Mucosa of gallbladder (tissue), 1 donor: Measurements from ENCODE around the gene CSE1L. TPM values are rescaled to one million over a fixed set of nuclear protein-coding genes. Genes with fewer than 3 reads are reported as not detected.
A peak's percentile ranks its signal among the peaks of the same experiment; 100 is the strongest.
"Not testable (repeated sequence)": the region's sequence is repeated elsewhere in the genome, so short reads cannot be mapped to it uniquely, and the experiment has no call there.

Experiments
- DNase-seq: peaks from one replicate; pipeline ENCODE4 v3.0.0-alpha.2; 2020; ENCODE audit warnings: low spot score
- total RNA-seq: library from RNA; stranded (reverse); gene quantifications from one replicate; pipeline ENCODE4 v1.2.1, GENCODE V29; 2021
- donor health status: DM: no; HTN: no; CAD: no.

The CSE1L gene
- total RNA-seq, 1 donor from 2014 or later: 42.5 TPM

DNA sequence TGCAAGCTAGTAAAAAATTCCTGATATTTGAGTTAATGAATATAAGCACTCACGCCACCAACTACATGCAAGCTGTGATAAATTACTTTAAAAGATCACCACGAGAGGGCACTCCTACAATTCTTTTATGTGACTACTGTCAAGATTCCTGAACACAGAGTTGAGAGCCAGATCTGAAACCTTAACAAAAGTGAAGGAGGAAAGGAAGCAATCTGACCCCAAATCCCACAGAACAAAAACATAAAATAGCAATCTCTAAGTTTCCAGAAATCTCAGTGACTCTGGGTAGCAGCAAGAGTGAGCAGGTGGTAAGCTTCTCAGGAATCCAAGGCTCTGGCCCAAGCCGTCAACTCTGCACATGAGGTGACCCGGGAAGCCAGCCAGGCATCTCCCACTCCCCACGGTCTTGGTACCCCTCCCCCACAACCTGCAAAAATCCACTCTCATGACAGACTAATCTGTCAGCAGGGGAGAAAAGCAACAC, 86.9 kb downstream of the CSE1L start:
- DNase-seq: peak; percentile 22

DNA sequence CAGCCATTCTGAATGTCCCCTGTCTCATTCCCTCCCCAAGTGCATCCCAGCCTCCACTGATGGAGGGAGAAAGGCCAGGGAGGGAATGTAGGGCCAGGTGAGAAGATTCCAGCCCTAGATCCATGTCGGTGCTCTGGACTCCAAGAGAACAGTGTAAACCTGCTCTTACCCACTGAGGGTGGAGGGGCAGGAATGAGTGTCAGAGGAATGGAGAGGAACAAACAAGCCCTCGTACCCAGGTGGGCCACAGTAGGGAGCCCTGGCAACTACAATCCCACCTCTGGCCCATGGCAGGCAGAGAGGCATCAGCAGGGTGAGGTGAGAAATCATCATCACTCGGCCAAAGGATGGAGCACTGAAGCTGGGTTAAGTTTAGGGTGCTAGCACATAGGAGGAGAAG, 87.5 kb downstream of the CSE1L start:
- no peak for DNase-seq

DNA sequence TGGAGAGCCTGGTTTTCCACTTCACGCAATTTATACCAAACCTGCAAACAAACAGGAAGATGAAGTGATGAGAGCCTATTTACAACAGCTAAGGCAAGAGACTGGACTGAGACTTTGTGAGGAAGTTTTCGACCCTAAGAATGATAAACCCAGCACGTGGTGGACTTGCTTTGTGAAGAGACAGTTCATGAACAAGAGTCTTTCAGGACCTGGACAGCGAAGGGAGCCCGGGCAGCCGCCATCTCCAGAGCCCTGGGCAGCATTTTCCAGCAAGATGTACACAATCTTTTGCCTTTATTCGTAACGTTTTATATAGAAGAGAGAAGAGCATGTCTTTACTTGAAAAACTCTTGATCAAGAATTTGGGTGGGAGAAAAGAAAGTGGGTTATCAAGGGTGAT, 88.7 kb downstream of the CSE1L start:
- DNase-seq: not testable (repeated sequence)

- no peak for DNase-seq
These were observed 90.9 kb downstream of the CSE1L start for GRCh38 chr20:49136817-49137571.

DNA sequence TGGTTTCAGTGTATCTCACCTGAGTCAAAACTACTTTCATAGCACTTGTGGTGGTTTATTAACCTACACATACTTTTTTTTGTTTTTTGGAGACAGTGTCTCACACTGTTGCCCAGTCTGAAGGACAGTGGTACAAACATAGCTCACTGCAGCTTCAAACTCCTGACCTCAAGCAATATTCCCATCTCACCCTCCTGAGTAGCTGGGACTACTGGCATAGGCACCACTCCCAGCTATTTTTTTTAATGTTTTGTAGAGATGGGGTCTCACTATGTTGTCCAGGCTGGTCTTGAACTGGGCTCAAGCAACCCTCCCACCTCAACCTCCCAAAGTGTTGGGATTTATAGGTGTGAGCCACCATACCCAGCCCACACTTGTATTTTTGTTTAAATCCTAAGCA, 92.3 kb downstream of the CSE1L start:
- DNase-seq: no peak

DNA sequence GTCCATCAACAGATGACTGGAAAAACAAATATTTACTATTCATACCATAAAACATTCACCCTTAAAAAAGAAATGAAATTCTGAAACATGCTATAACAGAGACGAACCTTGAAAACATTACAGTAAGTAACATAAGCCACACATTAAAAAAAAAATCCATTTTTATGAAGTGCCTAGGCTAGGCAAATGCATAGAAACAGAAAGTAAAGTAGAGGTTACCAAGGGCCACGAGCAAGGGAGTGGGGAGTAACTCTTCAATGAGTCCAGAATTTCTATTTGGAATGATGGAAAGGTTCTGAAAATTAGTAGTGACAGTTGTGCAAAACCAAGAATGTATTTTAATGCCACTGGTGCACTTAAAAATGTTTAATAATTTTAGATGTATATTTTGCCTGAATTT, 94.3 kb downstream of the CSE1L start:
- DNase-seq: no peak

- no peak for DNase-seq
These were observed 94.7 kb downstream of the CSE1L start for GRCh38 chr20:49140834-49141233.

Other genes with a start within 250 kb of the CSE1L start
- gene PREX1, start 218.3 kb upstream of the CSE1L start, total RNA-seq: 29.8 TPM
- 37.1 TPM for gene ARFGEF2, start 124.6 kb upstream of the CSE1L start, total RNA-seq
- gene STAU1, start 142.0 kb downstream of the CSE1L start, total RNA-seq: 111 TPM
- gene DDX27, start 173.1 kb downstream of the CSE1L start, total RNA-seq: 32.6 TPM
- 35.3 TPM for gene ZNFX1, start 231.7 kb downstream of the CSE1L start, total RNA-seq